ENCODE data around the gene PBRM1. TPM values are rescaled to one million over a fixed set of nuclear protein-coding genes. Genes with fewer than 3 reads are reported as not detected.
A peak's percentile ranks its signal among the peaks of the same experiment; 100 is the strongest.
"Not testable (repeated sequence)": the region's sequence is repeated elsewhere in the genome, so short reads cannot be mapped to it uniquely, and the experiment has no call there.

PBRM1 gene
- total RNA-seq, 1 experiment from 2014 or later = 24.5 TPM

- no peak for DNase-seq (ENCODE audit: low read depth)
Measured at GRCh38 chr3:52704611-52705437, 19.1 kb upstream of the PBRM1 start.

- no peak for DNase-seq (ENCODE audit: low read depth)
Measured at GRCh38 chr3:52703341-52703740, 17.6 kb upstream of the PBRM1 start.

- no peak for DNase-seq (ENCODE audit: low read depth)
Measured at GRCh38 chr3:52697632-52697965, 11.9 kb upstream of the PBRM1 start.

GRCh38 chr3:52696830-52697631, 11.3 kb upstream of the PBRM1 start:
- no peak for DNase-seq (ENCODE audit: low read depth)

- DNase-seq (ENCODE audit: low read depth) = no peak
Measured at GRCh38 chr3:52695798-52696671, 10.3 kb upstream of the PBRM1 start.

GRCh38 chr3:52694528-52695189, 8.9 kb upstream of the PBRM1 start:
- no peak for DNase-seq (ENCODE audit: low read depth)

- peak; percentile 47 for DNase-seq (ENCODE audit: low read depth)
Measured at GRCh38 chr3:52693071-52693470, 7.4 kb upstream of the PBRM1 start.

- no peak for DNase-seq (ENCODE audit: low read depth)
Measured at GRCh38 chr3:52690560-52690959, 4.8 kb upstream of the PBRM1 start.

- no peak for DNase-seq (ENCODE audit: low read depth)
Measured at GRCh38 chr3:52689151-52689550, 3.4 kb upstream of the PBRM1 start.

- DNase-seq (ENCODE audit: low read depth) = no peak
Measured at GRCh38 chr3:52688266-52688665, 2.6 kb upstream of the PBRM1 start.

- DNase-seq (ENCODE audit: low read depth) = peak; percentile 68
Measured at GRCh38 chr3:52685285-52685708, 416 bp downstream of the PBRM1 start.

GRCh38 chr3:52684184-52684583, 1.5 kb downstream of the PBRM1 start:
- no peak for DNase-seq (ENCODE audit: low read depth)

- DNase-seq (ENCODE audit: low read depth) = no peak
Measured at GRCh38 chr3:52683611-52684010, 2.1 kb downstream of the PBRM1 start.

GRCh38 chr3:52682016-52682415, 3.7 kb downstream of the PBRM1 start:
- peak; percentile 65 for DNase-seq (ENCODE audit: low read depth)

- DNase-seq (ENCODE audit: low read depth) = no peak
Measured at GRCh38 chr3:52681596-52681995, 4.1 kb downstream of the PBRM1 start.

GRCh38 chr3:52679811-52680210, 5.9 kb downstream of the PBRM1 start:
- DNase-seq (ENCODE audit: low read depth) = no peak

- no peak for DNase-seq (ENCODE audit: low read depth)
Measured at GRCh38 chr3:52679199-52679538, 6.5 kb downstream of the PBRM1 start.

- no peak for DNase-seq (ENCODE audit: low read depth)
Measured at GRCh38 chr3:52678265-52679198, 7.2 kb downstream of the PBRM1 start.

- not testable (repeated sequence) for DNase-seq (ENCODE audit: low read depth)
Measured at GRCh38 chr3:52676201-52676600, 9.5 kb downstream of the PBRM1 start.

GRCh38 chr3:52671676-52672075, 14.0 kb downstream of the PBRM1 start:
- DNase-seq (ENCODE audit: low read depth) = peak; percentile 46
